Ishikawa (cell line): ENCODE data around the gene RAD51B.

Experiments
- CEBPB ChIP-seq: IDR thresholded peaks from 2 replicates; pipeline ENCODE4 v1.6.1; 2012
- CREB1 ChIP-seq: IDR thresholded peaks from 2 replicates; pipeline ENCODE4 v1.6.1; 2012; ENCODE audit warnings: low read depth
- EGR1 ChIP-seq: IDR thresholded peaks from 2 replicates; pipeline ENCODE4 v1.6.1; 2012
- EP300 ChIP-seq: IDR thresholded peaks from 2 replicates; pipeline ENCODE4 v1.6.1; 2012; ENCODE audit warnings: borderline replicate concordance
- FOXM1 ChIP-seq: IDR thresholded peaks from 2 replicates; pipeline ENCODE4 v1.6.1; 2012; ENCODE audit warnings: low read depth, borderline replicate concordance
- RAD21 ChIP-seq: IDR thresholded peaks from 2 replicates; pipeline ENCODE4 v1.6.1; 2012; ENCODE audit warnings: low read depth
- TAF1 ChIP-seq: IDR thresholded peaks from 2 replicates; pipeline ENCODE4 v1.6.1; 2012; ENCODE audit warnings: low read depth, mild to moderate bottlenecking
- TCF12 ChIP-seq: IDR thresholded peaks from 2 replicates; pipeline ENCODE4 v1.6.1; 2012; ENCODE audit warnings: low read depth
- TEAD4 ChIP-seq: IDR thresholded peaks from 2 replicates; pipeline ENCODE4 v1.6.1; 2012
- YY1 ChIP-seq: IDR thresholded peaks from 2 replicates; pipeline ENCODE4 v1.6.1; 2012; ENCODE audit warnings: low read depth
- TF ChIP-seq, protein P1 (sequence below): IDR thresholded peaks from 2 replicates; pipeline ENCODE4 v1.6.1; 2012
- TF ChIP-seq, protein P2 (sequence below): IDR thresholded peaks from 2 replicates; pipeline ENCODE4 v1.6.1; 2012; ENCODE audit warnings: low read depth, mild to moderate bottlenecking
- TF ChIP-seq, protein P3 (sequence below): IDR thresholded peaks from 2 replicates; pipeline ENCODE4 v1.6.1; 2012

DNA sequence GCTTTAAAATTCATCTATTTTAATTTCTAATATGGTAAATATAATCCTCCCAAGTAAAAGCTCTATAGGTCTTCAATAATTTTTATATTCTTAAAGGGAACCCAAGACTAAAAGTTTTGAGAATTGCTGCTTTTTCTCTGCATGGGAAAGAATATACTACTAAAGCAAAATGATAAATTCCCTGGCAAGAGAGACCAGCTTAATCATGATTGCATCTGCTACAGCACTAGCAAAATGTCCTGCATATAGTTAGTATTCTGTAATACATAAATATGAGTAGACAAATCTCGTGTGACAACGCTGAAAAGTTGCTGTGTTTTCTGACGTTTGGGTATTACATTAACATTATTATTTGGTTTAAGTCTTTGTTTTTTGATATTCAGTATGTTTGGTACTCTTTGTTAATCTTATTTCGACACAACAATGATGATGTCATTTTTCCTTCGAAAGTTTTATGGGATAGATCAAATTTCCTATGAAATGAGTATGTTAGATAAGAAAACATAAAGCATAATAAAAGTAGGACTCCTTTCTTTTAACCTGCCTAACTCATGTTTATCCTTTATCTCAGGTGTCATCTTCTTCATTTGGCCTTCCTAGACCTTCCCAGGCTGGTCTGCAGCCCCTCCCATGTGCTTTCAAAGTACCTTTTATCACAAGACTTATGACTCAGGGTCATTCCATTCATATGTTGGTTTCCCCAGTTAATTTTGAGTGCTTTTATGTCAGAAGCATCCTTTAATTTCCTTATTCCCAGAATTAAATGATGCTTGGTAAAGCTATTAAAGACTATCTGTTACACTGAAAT, 321.9 kb downstream of the RAD51B start:
- TF ChIP-seq, protein P1, sequence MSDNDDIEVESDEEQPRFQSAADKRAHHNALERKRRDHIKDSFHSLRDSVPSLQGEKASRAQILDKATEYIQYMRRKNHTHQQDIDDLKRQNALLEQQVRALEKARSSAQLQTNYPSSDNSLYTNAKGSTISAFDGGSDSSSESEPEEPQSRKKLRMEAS, result no peak
- TF ChIP-seq FOXM1 (peak; percentile 25; the same call in 1 of the 2 replicates), EP300 (peak; percentile 20; the same call in 1 of the 2 replicates), TEAD4 (no peak), TAF1 (no peak), EGR1 (no peak), TCF12 (no peak), RAD21 (no peak), YY1 (no peak), CEBPB (no peak), CREB1 (no peak)
- TF ChIP-seq, protein P2, sequence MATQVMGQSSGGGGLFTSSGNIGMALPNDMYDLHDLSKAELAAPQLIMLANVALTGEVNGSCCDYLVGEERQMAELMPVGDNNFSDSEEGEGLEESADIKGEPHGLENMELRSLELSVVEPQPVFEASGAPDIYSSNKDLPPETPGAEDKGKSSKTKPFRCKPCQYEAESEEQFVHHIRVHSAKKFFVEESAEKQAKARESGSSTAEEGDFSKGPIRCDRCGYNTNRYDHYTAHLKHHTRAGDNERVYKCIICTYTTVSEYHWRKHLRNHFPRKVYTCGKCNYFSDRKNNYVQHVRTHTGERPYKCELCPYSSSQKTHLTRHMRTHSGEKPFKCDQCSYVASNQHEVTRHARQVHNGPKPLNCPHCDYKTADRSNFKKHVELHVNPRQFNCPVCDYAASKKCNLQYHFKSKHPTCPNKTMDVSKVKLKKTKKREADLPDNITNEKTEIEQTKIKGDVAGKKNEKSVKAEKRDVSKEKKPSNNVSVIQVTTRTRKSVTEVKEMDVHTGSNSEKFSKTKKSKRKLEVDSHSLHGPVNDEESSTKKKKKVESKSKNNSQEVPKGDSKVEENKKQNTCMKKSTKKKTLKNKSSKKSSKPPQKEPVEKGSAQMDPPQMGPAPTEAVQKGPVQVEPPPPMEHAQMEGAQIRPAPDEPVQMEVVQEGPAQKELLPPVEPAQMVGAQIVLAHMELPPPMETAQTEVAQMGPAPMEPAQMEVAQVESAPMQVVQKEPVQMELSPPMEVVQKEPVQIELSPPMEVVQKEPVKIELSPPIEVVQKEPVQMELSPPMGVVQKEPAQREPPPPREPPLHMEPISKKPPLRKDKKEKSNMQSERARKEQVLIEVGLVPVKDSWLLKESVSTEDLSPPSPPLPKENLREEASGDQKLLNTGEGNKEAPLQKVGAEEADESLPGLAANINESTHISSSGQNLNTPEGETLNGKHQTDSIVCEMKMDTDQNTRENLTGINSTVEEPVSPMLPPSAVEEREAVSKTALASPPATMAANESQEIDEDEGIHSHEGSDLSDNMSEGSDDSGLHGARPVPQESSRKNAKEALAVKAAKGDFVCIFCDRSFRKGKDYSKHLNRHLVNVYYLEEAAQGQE, result no peak
- TF ChIP-seq, protein P3, sequence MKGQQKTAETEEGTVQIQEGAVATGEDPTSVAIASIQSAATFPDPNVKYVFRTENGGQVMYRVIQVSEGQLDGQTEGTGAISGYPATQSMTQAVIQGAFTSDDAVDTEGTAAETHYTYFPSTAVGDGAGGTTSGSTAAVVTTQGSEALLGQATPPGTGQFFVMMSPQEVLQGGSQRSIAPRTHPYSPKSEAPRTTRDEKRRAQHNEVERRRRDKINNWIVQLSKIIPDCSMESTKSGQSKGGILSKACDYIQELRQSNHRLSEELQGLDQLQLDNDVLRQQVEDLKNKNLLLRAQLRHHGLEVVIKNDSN, result no peak
